ENCODE results near the gene SHMT2. TPM values are rescaled to one million over a fixed set of nuclear protein-coding genes. Genes with fewer than 3 reads are reported as not detected.

The SHMT2 gene
- total RNA-seq, 1 donor from 2014 or later = 490 TPM

DNA sequence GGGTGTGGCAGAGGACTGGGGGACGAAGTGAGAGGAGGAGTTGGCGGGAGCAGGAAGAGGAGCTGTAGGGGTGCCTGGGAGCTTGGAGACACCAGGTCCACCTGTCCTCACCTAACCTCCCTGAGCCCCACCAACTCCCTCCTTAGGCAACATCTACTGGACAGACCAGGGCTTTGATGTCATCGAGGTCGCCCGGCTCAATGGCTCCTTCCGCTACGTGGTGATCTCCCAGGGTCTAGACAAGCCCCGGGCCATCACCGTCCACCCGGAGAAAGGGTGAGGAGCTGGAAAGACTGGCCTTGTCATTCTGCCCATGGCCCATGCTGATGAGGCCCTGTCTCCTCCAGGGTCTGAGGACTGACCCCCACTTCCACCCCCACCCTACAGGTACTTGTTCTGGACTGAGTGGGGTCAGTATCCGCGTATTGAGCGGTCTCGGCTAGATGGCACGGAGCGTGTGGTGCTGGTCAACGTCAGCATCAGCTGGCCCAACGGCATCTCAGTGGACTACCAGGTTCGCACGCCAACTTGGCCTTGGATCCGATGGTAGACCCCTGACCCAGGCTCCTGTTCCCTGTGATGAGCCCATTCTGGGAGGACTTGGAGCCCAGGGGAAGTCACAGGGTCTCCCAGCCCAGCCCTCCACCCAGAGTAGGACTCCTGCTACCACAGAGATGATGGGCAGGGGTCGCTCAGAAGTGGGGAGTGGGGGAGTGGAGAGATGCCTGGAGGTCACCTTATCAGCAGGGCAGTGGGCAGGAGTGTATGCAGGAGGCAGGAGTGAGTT is 45.4 kb upstream of the SHMT2 start:
- Histone ChIP-seq H3K27me3 (ENCODE audit: control insufficient read depth, insufficient read depth, low read length) (no peaks in the 10 kb centered on the region), H3K36me3 (ENCODE audit: control insufficient read depth, insufficient read depth, low read length) (peaks cover 2% of the 10 kb centered on the region), H3K4me3 (ENCODE audit: low read depth, low read length) (no peak overlapping the region)
- DNase-seq (ENCODE audit: low read depth) = no peak
- TF ChIP-seq, protein P1, sequence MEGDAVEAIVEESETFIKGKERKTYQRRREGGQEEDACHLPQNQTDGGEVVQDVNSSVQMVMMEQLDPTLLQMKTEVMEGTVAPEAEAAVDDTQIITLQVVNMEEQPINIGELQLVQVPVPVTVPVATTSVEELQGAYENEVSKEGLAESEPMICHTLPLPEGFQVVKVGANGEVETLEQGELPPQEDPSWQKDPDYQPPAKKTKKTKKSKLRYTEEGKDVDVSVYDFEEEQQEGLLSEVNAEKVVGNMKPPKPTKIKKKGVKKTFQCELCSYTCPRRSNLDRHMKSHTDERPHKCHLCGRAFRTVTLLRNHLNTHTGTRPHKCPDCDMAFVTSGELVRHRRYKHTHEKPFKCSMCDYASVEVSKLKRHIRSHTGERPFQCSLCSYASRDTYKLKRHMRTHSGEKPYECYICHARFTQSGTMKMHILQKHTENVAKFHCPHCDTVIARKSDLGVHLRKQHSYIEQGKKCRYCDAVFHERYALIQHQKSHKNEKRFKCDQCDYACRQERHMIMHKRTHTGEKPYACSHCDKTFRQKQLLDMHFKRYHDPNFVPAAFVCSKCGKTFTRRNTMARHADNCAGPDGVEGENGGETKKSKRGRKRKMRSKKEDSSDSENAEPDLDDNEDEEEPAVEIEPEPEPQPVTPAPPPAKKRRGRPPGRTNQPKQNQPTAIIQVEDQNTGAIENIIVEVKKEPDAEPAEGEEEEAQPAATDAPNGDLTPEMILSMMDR (IDR thresholded peaks at IDR 0.05; ENCODE audit: insufficient read depth, low read length, poor library complexity, severe bottlenecking) = no peak

DNA sequence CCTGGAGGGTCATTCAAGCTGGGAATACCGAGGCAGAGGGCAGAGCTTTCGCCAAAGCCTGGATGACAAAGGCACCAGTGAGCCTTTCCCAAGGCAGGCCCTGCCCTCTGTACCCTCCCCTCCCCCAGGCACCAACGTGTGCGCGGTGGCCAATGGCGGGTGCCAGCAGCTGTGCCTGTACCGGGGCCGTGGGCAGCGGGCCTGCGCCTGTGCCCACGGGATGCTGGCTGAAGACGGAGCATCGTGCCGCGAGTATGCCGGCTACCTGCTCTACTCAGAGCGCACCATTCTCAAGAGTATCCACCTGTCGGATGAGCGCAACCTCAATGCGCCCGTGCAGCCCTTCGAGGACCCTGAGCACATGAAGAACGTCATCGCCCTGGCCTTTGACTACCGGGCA is 44.1 kb upstream of the SHMT2 start:
- no peaks in the 10 kb centered on the region for H3K27me3 ChIP-seq (ENCODE audit: control insufficient read depth, insufficient read depth, low read length)
- TF ChIP-seq, protein P1 (IDR thresholded peaks at IDR 0.05; ENCODE audit: insufficient read depth, low read length, poor library complexity, severe bottlenecking) = no peak
- H3K36me3 ChIP-seq (ENCODE audit: control insufficient read depth, insufficient read depth, low read length) = peaks cover 2% of the 10 kb centered on the region
- no peak overlapping the region for H3K4me3 ChIP-seq (ENCODE audit: low read depth, low read length)
- no peak for DNase-seq (ENCODE audit: low read depth)

DNA sequence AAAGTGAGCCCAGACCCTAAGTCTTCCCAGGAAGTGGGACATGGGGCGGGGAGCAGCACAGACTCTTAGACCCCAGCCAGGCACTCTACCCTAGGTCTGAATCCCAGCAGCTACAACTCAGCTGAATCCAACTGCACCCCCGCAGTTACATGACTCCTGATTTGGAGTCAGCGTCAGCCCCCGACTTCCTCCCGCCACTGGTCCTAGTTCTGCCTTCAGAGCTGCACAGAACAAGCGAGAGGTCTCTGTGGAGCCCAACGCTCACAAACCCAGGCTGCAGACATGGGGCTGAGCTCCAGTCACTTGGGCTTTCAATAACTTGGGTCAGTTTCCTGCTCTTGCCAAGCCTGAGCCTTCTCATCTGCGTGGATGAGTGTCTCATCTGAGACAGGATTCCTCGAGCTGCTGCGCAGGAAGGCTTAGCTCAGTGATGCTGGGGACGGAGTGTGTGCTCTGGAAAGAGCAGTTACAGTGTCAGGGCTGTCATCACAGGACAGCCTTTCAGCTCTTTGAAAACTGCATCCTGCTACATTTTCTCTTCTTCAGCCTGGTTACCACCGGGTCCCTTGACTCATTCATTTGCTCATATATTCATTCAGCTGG is 43.5 kb upstream of the SHMT2 start:
- peaks cover 2% of the 10 kb centered on the region for H3K36me3 ChIP-seq (ENCODE audit: control insufficient read depth, insufficient read depth, low read length)
- DNase-seq (ENCODE audit: low read depth) = no peak
- TF ChIP-seq, protein P1 (IDR thresholded peaks at IDR 0.05; ENCODE audit: insufficient read depth, low read length, poor library complexity, severe bottlenecking) = no peak
- H3K27me3 ChIP-seq (ENCODE audit: control insufficient read depth, insufficient read depth, low read length) = no peaks in the 10 kb centered on the region
- H3K4me3 ChIP-seq (ENCODE audit: low read depth, low read length) = no peak overlapping the region

DNA sequence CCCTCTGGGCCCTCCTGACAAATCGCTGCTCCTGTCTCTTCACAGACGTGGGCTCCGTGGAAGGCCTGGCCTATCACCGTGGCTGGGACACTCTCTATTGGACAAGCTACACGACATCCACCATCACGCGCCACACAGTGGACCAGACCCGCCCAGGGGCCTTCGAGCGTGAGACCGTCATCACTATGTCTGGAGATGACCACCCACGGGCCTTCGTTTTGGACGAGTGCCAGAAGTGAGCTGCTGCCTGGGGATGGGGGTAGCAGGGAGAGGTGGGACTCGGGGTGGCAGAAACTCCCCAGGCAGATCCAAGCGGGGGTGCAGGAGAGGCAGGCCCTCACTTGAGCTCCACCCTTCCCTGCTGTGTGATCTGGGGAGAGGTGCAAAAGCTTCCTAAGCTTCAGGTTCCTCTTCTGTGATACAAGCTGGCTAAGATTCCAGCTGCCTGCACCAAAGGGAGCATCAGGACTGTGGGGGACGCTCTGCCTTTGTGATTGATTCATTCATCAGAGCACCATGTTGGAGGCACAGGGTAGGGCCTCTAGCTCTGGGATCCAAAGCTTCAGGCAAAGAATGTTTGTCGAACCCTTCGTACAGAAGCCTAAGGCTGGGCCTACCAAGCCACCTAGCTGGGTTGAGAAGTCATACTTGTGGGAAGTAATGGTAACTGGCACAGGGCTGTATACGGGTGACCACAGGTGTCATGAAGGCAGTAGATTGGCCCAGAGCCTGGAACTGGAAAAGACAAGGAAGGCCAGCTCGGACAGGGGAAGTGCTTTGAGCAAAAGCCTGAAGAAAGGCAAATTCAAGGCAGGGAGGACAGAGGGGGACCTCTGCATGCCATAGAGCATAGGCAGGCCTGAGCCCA is 42.1 kb upstream of the SHMT2 start:
- TF ChIP-seq, protein P1 (IDR thresholded peaks at IDR 0.05; ENCODE audit: insufficient read depth, low read length, poor library complexity, severe bottlenecking) = no peak
- H3K4me3 ChIP-seq (ENCODE audit: low read depth, low read length) = no peak overlapping the region
- peaks cover 2% of the 10 kb centered on the region for H3K36me3 ChIP-seq (ENCODE audit: control insufficient read depth, insufficient read depth, low read length)
- H3K27me3 ChIP-seq (ENCODE audit: control insufficient read depth, insufficient read depth, low read length) = no peaks in the 10 kb centered on the region
- no peak for DNase-seq (ENCODE audit: low read depth)

DNA sequence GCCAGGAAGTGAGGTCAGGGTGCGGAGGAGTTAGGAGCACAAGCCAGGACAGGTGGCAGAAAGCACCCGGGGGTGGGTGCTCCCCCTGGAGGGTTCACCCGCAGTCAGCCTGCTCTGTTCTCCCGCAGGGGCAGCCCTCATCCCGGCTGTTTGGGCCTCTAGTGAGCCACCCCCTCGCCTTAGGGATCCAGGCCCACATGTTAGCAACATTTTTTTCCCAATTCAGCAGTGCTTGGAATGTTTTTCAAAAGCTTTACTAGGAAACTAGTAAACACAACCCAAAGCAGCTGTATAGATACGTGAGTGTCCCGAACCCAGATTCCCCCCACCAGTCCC is 41.5 kb upstream of the SHMT2 start:
- Histone ChIP-seq H3K27me3 (ENCODE audit: control insufficient read depth, insufficient read depth, low read length) (no peaks in the 10 kb centered on the region), H3K4me3 (ENCODE audit: low read depth, low read length) (no peak overlapping the region), H3K36me3 (ENCODE audit: control insufficient read depth, insufficient read depth, low read length) (peaks cover 2% of the 10 kb centered on the region)
- no peak for DNase-seq (ENCODE audit: low read depth)
- TF ChIP-seq, protein P1 (IDR thresholded peaks at IDR 0.05; ENCODE audit: insufficient read depth, low read length, poor library complexity, severe bottlenecking) = no peak
